K562 (cell line): ENCODE results near the gene PLRG1. TPM values are rescaled to one million over a fixed set of nuclear protein-coding genes. Genes with fewer than 3 reads are reported as not detected.

ENCODE experiments used
- FOXA3 ChIP-seq, 2 experiments: fragments of 450-650 bp in 1 of 2; sonication (generic) in 1 of 2; formaldehyde crosslinking; IDR thresholded peaks in 1 of 2; conservative IDR thresholded peaks in 1 of 2; 2 replicates each; pipeline versions ENCODE4 v1.4.0 to v1.8.0; 2020 to 2022; ENCODE audit warnings: mild to moderate bottlenecking in 2 of 2, missing genetic modification reagents in 1 of 2
- HLTF ChIP-seq: fragments of 450-650 bp; IDR thresholded peaks from 2 replicates; pipeline ENCODE4 v1.6.1; 2016
- HNRNPK ChIP-seq: fragments of 200-400 bp; formaldehyde crosslinking; IDR thresholded peaks from one replicate; pipeline ENCODE4 v1.6.1; 2018; ENCODE audit warnings: mild to moderate bottlenecking, low read depth, low read length; ENCODE audit not compliant: poor library complexity, severe bottlenecking
- JUND ChIP-seq, 2 experiments: IDR thresholded peaks; 2 replicates in 1 of 2; 3 replicates in 1 of 2; pipeline ENCODE4 v1.6.1; 2011; ENCODE audit warnings: borderline replicate concordance in 2 of 2, low read depth in 2 of 2, low read length in 2 of 2, improper control_type of control experiment in 1 of 2, missing biosample characterization in 1 of 2, missing genetic modification characterization in 1 of 2, missing genetic modification reagents in 1 of 2
- KDM2B ChIP-seq: fragments of 250-450 bp; sonication (Bioruptor Pico); IDR thresholded peaks from 2 replicates; pipeline ENCODE4 v1.8.0; 2021; ENCODE audit warnings: mild to moderate bottlenecking, moderate library complexity
- RNF2 ChIP-seq: sonication (generic); IDR thresholded peaks from 2 replicates; pipeline ENCODE4 v1.6.1; 2016
- SREBF2 ChIP-seq: sonication (generic); formaldehyde crosslinking; IDR thresholded peaks from 2 replicates; pipeline ENCODE4 v1.4.0; 2020; ENCODE audit warnings: mild to moderate bottlenecking, missing genetic modification reagents
- TCF7L2 ChIP-seq: fragments of 150-350 bp; IDR thresholded peaks from 2 replicates; pipeline ENCODE4 v1.6.1; 2016; ENCODE audit warnings: low read depth, mild to moderate bottlenecking, low read length, moderate library complexity
- XRCC5 ChIP-seq: fragments of 200-400 bp; formaldehyde crosslinking; IDR thresholded peaks from 2 replicates; pipeline ENCODE4 v1.6.1; 2017; ENCODE audit warnings: low read depth, mild to moderate bottlenecking, low read length
- ZFPM2 ChIP-seq: fragments of 250-450 bp; sonication (Bioruptor Pico); IDR thresholded peaks from 2 replicates; pipeline ENCODE4 v1.5.1; 2022; ENCODE audit warnings: mild to moderate bottlenecking
- ZNF253 ChIP-seq: fragments of 250-450 bp; sonication (Bioruptor Pico); conservative IDR thresholded peaks from 2 replicates; pipeline ENCODE4 v1.6.1; 2021; ENCODE audit warnings: mild to moderate bottlenecking
- ZNF444 ChIP-seq: fragments of 250-450 bp; sonication (Bioruptor Pico); IDR thresholded peaks from 2 replicates; pipeline ENCODE4 v1.4.0; 2020; ENCODE audit warnings: mild to moderate bottlenecking, moderate library complexity
- polyA plus RNA-seq, 8 experiments: library from polyadenylated mRNA; depleted of rRNA in 4 of 8; stranded (reverse) in 5 of 8; unstranded in 3 of 8; fragments of >200 nt; fragmentation: Nextera tagmentation in 2 of 8; fragmentation: Illumina TruSeq in 1 of 8; extraction: Ambion mirVana in 2 of 8; extraction: Trizol in 1 of 8; gene quantifications; 2 replicates each; pipeline versions ENCODE4 v1.2.1 to v1.2.3, GENCODE V29; 2011 to 2014; ENCODE audit warnings: inconsistent platforms in 1 of 8, missing spikeins in 1 of 8
- total RNA-seq, 7 experiments: library from RNA; depleted of rRNA in 6 of 7; stranded (reverse); fragments of >200 nt in 6 of 7; fragmentation: Illumina TruSeq in 2 of 7; extraction: Trizol in 2 of 7; gene quantifications; 2 replicates each; pipeline versions ENCODE4 v1.2.1 to v1.2.3, GENCODE V29; 2011 to 2021; ENCODE audit warnings: low replicate concordance in 1 of 7
- TF ChIP-seq, protein P1 (sequence below): fragments of 250-450 bp; sonication (Bioruptor Pico); IDR thresholded peaks from 2 replicates; pipeline ENCODE4 v1.5.1; 2021; ENCODE audit warnings: mild to moderate bottlenecking
- TF ChIP-seq, protein P2 (sequence below), 2 experiments: fragments of 450-650 bp in 1 of 2; sonication (generic) in 1 of 2; formaldehyde crosslinking in 1 of 2; IDR thresholded peaks; 2 replicates each; pipeline versions ENCODE4 v1.7.1 to v1.9.0; 2016 to 2022; ENCODE audit warnings: inconsistent platforms in 1 of 2, mild to moderate bottlenecking in 1 of 2, missing genetic modification reagents in 1 of 2

PLRG1 gene
- total and polyA plus RNA-seq, 9 of the 15 experiments (the other 6 are each of a cell fraction or from before 2014, with no cell fraction given), result 48.0 to 248 (median 120) TPM

DNA sequence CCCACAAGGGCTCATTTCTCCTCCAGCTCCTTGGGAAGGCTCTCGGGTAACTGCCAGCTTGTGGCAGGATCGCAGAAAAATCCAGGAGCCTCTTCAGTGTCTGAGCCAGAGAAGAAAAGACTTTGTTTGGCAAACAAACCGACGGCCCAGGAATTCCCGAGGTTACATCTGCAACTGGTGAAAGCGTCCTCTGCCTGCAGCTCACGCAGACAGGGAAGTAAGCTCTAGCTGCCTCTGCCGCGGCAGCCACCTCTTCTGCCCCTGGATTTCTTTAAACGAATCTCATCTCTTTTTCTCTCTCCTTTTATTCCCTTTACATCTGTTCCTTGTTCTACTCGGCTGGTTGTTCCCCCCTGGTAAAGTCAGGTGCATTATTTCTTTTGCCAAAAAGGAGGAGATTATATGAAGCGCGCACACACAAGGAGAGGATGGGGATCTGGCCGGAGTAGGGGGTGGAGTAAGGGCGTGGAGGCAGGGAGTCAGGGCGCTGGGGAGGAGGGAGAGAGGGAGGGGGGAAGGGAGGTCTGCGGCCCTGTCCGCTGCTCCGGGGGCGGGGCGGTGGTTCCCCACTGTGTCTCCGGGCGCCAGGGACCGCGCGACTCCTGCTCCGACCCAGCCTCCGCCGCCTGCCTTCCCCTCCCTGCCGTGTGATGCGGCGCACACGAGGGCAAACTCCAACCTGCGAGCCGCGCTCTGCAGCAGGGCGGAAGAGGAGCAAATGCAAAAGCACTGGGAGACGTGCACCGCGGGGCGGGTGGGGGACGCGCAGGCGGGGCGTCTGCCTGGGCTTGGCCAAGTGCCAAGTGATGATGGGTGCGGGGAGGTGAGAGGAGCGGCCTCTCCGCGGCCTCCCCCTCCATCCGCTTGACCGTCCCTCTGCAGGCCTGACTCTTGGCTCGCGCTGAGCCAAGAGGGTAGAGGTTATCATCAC lies 58.6 kb downstream of the PLRG1 start, which contains the start of gene DCHS2 (continued):
- TF ChIP-seq JUND (IDR thresholded peaks at IDR 0.05; ENCODE audit: borderline replicate concordance, low read depth, low read length) (no peak), JUND (tag; IDR thresholded peaks at IDR 0.05; ENCODE audit: borderline replicate concordance, low read depth, low read length) (no peak; the same call in 2 of the 3 replicates), HNRNPK (peak; percentile 84), ZNF444 (CRISPR knock-in tag) (no peak), RNF2 (0 out of 2 replicates have a peak, but pooled peaks have one; percentile 25), TCF7L2 (no peak), ZFPM2 (no peak), ZNF253 (CRISPR knock-in tag) (no peak), KDM2B (CRISPR knock-in tag) (no peak), HLTF (no peak), FOXA3 (CRISPR knock-in tag; conservative IDR thresholded peaks at IDR 0.05 in 1 of 2, IDR thresholded peaks at IDR 0.05 in 1 of 2) (no peak), XRCC5 (no peak), SREBF2 (CRISPR knock-in tag) (no peak)
- TF ChIP-seq, protein P1, sequence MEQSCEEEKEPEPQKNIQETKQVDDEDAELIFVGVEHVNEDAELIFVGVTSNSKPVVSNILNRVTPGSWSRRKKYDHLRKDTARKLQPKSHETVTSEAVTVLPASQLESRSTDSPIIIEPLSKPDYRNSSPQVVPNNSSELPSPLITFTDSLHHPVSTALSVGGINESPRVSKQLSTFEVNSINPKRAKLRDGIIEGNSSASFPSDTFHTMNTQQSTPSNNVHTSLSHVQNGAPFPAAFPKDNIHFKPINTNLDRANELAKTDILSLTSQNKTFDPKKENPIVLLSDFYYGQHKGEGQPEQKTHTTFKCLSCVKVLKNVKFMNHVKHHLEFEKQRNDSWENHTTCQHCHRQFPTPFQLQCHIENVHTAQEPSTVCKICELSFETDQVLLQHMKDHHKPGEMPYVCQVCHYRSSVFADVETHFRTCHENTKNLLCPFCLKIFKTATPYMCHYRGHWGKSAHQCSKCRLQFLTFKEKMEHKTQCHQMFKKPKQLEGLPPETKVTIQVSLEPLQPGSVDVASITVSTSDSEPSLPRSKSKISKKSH (CRISPR knock-in tag), result no peak
- TF ChIP-seq, protein P2, sequence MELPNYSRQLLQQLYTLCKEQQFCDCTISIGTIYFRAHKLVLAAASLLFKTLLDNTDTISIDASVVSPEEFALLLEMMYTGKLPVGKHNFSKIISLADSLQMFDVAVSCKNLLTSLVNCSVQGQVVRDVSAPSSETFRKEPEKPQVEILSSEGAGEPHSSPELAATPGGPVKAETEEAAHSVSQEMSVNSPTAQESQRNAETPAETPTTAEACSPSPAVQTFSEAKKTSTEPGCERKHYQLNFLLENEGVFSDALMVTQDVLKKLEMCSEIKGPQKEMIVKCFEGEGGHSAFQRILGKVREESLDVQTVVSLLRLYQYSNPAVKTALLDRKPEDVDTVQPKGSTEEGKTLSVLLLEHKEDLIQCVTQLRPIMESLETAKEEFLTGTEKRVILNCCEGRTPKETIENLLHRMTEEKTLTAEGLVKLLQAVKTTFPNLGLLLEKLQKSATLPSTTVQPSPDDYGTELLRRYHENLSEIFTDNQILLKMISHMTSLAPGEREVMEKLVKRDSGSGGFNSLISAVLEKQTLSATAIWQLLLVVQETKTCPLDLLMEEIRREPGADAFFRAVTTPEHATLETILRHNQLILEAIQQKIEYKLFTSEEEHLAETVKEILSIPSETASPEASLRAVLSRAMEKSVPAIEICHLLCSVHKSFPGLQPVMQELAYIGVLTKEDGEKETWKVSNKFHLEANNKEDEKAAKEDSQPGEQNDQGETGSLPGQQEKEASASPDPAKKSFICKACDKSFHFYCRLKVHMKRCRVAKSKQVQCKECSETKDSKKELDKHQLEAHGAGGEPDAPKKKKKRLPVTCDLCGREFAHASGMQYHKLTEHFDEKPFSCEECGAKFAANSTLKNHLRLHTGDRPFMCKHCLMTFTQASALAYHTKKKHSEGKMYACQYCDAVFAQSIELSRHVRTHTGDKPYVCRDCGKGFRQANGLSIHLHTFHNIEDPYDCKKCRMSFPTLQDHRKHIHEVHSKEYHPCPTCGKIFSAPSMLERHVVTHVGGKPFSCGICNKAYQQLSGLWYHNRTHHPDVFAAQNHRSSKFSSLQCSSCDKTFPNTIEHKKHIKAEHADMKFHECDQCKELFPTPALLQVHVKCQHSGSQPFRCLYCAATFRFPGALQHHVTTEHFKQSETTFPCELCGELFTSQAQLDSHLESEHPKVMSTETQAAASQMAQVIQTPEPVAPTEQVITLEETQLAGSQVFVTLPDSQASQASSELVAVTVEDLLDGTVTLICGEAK (IDR thresholded peaks at IDR 0.05), result no peak
- TF ChIP-seq, protein P2 (CRISPR knock-in tag; IDR thresholded peaks at IDR 0.05), result no peak
